Liver (tissue), 2 donors: ENCODE data around the gene ETFA.

ENCODE experiments used
- CTCF ChIP-seq: fragments of 150-350 bp; IDR thresholded peaks from 2 replicates; pipeline ENCODE4 v1.5.1; 2017; ENCODE audit warnings: improper control_type of control experiment, low read depth, low read length; ENCODE audit not compliant: missing input control
- MAX ChIP-seq: IDR thresholded peaks from 2 replicates; pipeline ENCODE4 v1.6.1; 2016; ENCODE audit warnings: antibody characterized with exemption
- donor health status: healthy.

DNA sequence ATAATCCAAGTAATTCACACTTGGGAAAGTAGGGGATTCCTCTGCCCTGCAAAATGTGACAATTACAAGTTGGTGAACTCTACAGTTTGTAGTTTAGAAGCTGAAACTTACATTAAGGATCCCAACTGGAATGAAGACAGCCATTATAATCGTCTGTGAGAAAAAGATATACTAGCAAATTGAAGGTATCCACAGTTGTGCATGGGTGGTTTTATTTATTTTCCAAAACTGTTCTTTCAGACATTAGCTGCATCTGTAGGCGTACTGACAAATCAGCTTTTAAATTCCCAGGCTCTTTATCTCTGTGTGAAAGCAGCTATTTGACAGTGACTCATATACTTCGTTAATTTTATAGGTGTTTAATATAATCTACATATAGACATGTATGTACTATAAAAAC is 12.8 kb upstream of the ETFA start:
- TF ChIP-seq CTCF (no peak), MAX (no peak)
